ENCODE data around the gene ISY1. TPM values are rescaled to one million over a fixed set of nuclear protein-coding genes. Genes with fewer than 3 reads are reported as not detected.

The ISY1 gene
- total RNA-seq, 2 donors from 2014 or later, result 9.3 to 12.5 TPM

DNA sequence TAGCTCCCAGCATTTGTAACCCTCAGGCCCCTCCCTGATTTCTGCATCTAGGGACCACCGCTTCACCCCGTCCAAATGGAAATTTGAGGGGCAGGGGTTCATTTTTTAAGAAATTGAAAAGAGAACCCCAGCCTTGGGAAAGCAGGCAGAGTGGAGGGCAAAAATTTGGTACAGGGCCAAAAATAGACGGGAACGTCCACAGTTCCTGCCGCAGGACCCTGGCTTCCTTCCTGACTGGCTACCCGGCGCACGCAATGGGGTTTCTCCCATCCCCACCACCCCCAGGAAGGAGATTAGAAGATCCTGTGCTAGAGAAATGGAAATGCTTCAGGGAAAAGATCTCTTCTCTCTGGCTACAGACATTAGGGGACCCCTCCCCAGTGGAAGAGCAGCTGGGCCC lies 79.4 kb downstream of the ISY1 start:
- no peak for TF ChIP-seq POLR2A (IDR thresholded peaks at IDR 0.05)
- H3K9me3 ChIP-seq, result no peaks in the 10 kb centered on the region
- H3K4me3 ChIP-seq, result no peak overlapping the region
- no peaks in the 10 kb centered on the region for H3K27me3 ChIP-seq
- 64 to 68% methylated on average over 8 of the region's 8 CpGs for WGBS, 2 donors
- peaks cover 6% of the 10 kb centered on the region for H3K4me1 ChIP-seq
- ATAC-seq (no peak), DNase-seq (no peak)
- intact Hi-C loops (cut with DNase I), result no loop called here
- no peaks in the 10 kb centered on the region for H3K36me3 ChIP-seq (replicated peaks in 1 of 2; ENCODE audit: insufficient read depth in 1 of 2, low read depth in 2 of 2)
- no peak overlapping the region for H3K27ac ChIP-seq

DNA sequence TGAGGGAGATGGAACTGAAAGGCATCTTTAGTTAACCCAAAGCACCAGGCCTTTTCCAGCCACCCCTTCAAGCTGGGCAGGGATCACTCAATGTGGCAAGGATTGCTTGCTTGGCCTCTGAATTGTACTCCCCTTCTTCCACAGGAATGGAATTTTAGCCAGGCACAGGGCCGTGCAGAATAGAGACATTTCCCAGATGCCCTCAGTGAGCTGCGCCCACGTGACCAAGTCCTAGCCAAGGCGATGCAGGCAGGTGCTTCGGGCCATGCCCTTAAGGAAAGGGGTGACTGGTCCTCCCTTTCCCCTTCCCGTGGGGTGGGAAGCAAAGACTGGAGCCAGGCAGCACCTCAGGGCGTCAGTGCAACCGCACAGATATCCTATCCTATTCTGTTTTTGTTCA lies 82.4 kb downstream of the ISY1 start:
- DNase-seq (no peak), ATAC-seq (no peak)
- intact Hi-C loops (cut with DNase I), result no loop called here
- H3K4me1 ChIP-seq, result no peaks in the 10 kb centered on the region
- no peaks in the 10 kb centered on the region for H3K36me3 ChIP-seq (replicated peaks in 1 of 2; ENCODE audit: insufficient read depth in 1 of 2, low read depth in 2 of 2)
- H3K27ac ChIP-seq, result no peak overlapping the region
- no peaks in the 10 kb centered on the region for H3K9me3 ChIP-seq
- WGBS, 2 donors, result 81 to 85% methylated on average over 6 to 8 of the region's 8 CpGs
- no peak for TF ChIP-seq POLR2A (IDR thresholded peaks at IDR 0.05)
- TF ChIP-seq, protein P1, sequence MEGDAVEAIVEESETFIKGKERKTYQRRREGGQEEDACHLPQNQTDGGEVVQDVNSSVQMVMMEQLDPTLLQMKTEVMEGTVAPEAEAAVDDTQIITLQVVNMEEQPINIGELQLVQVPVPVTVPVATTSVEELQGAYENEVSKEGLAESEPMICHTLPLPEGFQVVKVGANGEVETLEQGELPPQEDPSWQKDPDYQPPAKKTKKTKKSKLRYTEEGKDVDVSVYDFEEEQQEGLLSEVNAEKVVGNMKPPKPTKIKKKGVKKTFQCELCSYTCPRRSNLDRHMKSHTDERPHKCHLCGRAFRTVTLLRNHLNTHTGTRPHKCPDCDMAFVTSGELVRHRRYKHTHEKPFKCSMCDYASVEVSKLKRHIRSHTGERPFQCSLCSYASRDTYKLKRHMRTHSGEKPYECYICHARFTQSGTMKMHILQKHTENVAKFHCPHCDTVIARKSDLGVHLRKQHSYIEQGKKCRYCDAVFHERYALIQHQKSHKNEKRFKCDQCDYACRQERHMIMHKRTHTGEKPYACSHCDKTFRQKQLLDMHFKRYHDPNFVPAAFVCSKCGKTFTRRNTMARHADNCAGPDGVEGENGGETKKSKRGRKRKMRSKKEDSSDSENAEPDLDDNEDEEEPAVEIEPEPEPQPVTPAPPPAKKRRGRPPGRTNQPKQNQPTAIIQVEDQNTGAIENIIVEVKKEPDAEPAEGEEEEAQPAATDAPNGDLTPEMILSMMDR (IDR thresholded peaks at IDR 0.05), result no peak
- H3K4me3 ChIP-seq, result no peak overlapping the region
- H3K27me3 ChIP-seq, result no peaks in the 10 kb centered on the region

Other genes with a start within 250 kb of the ISY1 start
- gene CFAP92, start 167.0 kb downstream of the ISY1 start, total RNA-seq, result not detected
- 1 to 10 TPM; 1.8 to 4.0 TPM for gene EFCC1, start 159.8 kb downstream of the ISY1 start, total RNA-seq
- not detected for gene GP9, start 100.3 kb downstream of the ISY1 start, total RNA-seq
- gene RAB43, start 39.3 kb downstream of the ISY1 start, total RNA-seq, result 10 to 100 TPM in 1 of 2 donors, 1 to 10 TPM in 1; 6.6 to 10.1 TPM
- gene CNBP, start 22.8 kb upstream of the ISY1 start, total RNA-seq, result 100 to 1,000 TPM; 175 to 262 TPM
- gene COPG1, start 88.5 kb upstream of the ISY1 start, total RNA-seq, result 10 to 100 TPM; 62.6 to 75.0 TPM
- 10 to 100 TPM; 10.1 to 14.5 TPM for gene HMCES, start 117.8 kb upstream of the ISY1 start, total RNA-seq